GM19193 (cell line): ENCODE results near the gene CFAP77.

Source experiments
- POLR2A ChIP-seq: IDR thresholded peaks from 4 replicates; pipeline ENCODE4 v1.6.1; 2011; ENCODE audit not compliant: insufficient read depth, insufficient read length; ENCODE audit errors: extremely low read depth

Gene CFAP77

GRCh38 chr9:132536124-132536523, 126.1 kb downstream of the CFAP77 start:
- no peak for TF ChIP-seq POLR2A

- TF ChIP-seq POLR2A, result no peak
Observed at GRCh38 chr9:132537352-132537751, 127.3 kb downstream of the CFAP77 start.

- no peak for TF ChIP-seq POLR2A
Observed at GRCh38 chr9:132538071-132538470, 128.1 kb downstream of the CFAP77 start.

- TF ChIP-seq POLR2A, result no peak
Observed at GRCh38 chr9:132539096-132539495, 129.1 kb downstream of the CFAP77 start.

- no peak for TF ChIP-seq POLR2A
Observed at GRCh38 chr9:132541051-132541450, 131.0 kb downstream of the CFAP77 start.

- TF ChIP-seq POLR2A, result no peak
Observed at GRCh38 chr9:132541870-132542830, 132.1 kb downstream of the CFAP77 start.

- no peak for TF ChIP-seq POLR2A
Observed at GRCh38 chr9:132543251-132543650, 133.2 kb downstream of the CFAP77 start.

- no peak for TF ChIP-seq POLR2A
Observed at GRCh38 chr9:132543960-132544359, 133.9 kb downstream of the CFAP77 start.

GRCh38 chr9:132545578-132545977, 135.6 kb downstream of the CFAP77 start:
- no peak for TF ChIP-seq POLR2A

- no peak for TF ChIP-seq POLR2A
Observed at GRCh38 chr9:132546148-132547051, 136.4 kb downstream of the CFAP77 start.

- TF ChIP-seq POLR2A, result no peak
Observed at GRCh38 chr9:132547052-132547431, 137.0 kb downstream of the CFAP77 start.

GRCh38 chr9:132547436-132547835, 137.4 kb downstream of the CFAP77 start:
- no peak for TF ChIP-seq POLR2A

- TF ChIP-seq POLR2A, result no peak
Observed at GRCh38 chr9:132547976-132548730, 138.1 kb downstream of the CFAP77 start.

- TF ChIP-seq POLR2A, result no peak
Observed at GRCh38 chr9:132548751-132549640, 139.0 kb downstream of the CFAP77 start.

GRCh38 chr9:132551556-132551955, 141.5 kb downstream of the CFAP77 start:
- TF ChIP-seq POLR2A, result no peak

- no peak for TF ChIP-seq POLR2A
Observed at GRCh38 chr9:132552041-132552440, 142.0 kb downstream of the CFAP77 start.
